Suppressor macrophage treated with lipopolysaccharide for 4 hours (primary cell): ENCODE measurements around the gene AADACL3.

ENCODE experiments used
- DNase-seq: peaks from one replicate; pipeline ENCODE4 v3.0.0-alpha.2; 2020

The AADACL3 gene

GRCh38 chr1:12769976-12770505 is 54.1 kb downstream of the AADACL3 start:
- DNase-seq = no peak

GRCh38 chr1:12770620-12771019 is 54.7 kb downstream of the AADACL3 start:
- DNase-seq = no peak

GRCh38 chr1:12771186-12771585 is 55.3 kb downstream of the AADACL3 start:
- DNase-seq = no peak

- no peak for DNase-seq
These were observed 56.6 kb downstream of the AADACL3 start for GRCh38 chr1:12772520-12772919.

- DNase-seq = no peak
These were observed 57.5 kb downstream of the AADACL3 start, which contains the start of gene PRAMEF12 for GRCh38 chr1:12773438-12773837. Gene PRAMEF12, plus strand, starts transcription at chr1:12773738. Its CDS starts 1,130 bp downstream, at chr1:12774868.

- DNase-seq = no peak
These were observed 59.0 kb downstream of the AADACL3 start for GRCh38 chr1:12774801-12775345.

- no peak for DNase-seq
These were observed 59.5 kb downstream of the AADACL3 start for GRCh38 chr1:12775443-12775842.

- DNase-seq = no peak
These were observed 61.1 kb downstream of the AADACL3 start for GRCh38 chr1:12776801-12777557.
